Forelimb muscle (tissue), 1 donor: ENCODE measurements around the gene TUBB4B. TPM values are rescaled to one million over a fixed set of nuclear protein-coding genes. Genes with fewer than 3 reads are reported as not detected.
A peak's percentile ranks its signal among the peaks of the same experiment; 100 is the strongest.

ENCODE experiments used
- DNase-seq: peaks from one replicate; pipeline ENCODE4 v3.0.0-alpha.2; 2013; ENCODE audit warnings: low read depth
- polyA plus RNA-seq: library from polyadenylated mRNA; unstranded; fragments of 120-200 nt; gene quantifications from one replicate; pipeline ENCODE4 v1.2.1, GENCODE V29; 2013; ENCODE audit not compliant: insufficient read length

TUBB4B gene
- polyA plus RNA-seq, result 146 TPM

DNA sequence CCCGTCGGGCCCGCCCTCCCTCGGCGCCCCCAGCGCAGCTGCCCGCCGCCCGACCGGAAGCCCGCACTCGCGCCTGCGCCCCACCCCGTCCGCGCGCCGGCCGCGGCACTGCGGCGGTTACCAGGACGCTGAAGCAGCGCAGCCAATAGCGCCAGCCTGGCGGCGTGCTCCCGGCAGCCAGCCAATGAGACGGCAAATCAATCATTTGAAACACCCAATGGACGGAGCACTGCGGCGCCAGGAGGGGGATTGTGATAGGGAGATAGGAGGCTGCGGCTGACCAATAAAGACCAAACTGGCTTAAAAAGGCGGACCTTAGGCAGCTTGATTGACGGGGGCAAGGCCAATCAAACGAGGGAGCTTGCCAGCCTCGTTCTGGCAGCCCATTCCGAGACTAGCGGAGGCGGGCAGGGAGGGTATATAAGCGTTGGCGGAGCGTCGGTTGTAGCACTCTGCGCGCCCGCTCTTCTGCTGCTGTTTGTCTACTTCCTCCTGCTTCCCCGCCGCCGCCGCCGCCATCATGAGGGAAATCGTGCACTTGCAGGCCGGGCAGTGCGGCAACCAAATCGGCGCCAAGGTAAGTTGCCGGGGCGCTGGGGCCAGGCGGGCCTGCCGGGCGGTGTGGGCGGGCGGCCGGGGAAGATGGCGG, at the start of gene TUBB4B:
Gene TUBB4B, plus strand, starts transcription at position 447 of the 649 bp plus-strand sequence. Its CDS starts 74 bp downstream, at position 521.
- peak; percentile 99 for DNase-seq

DNA sequence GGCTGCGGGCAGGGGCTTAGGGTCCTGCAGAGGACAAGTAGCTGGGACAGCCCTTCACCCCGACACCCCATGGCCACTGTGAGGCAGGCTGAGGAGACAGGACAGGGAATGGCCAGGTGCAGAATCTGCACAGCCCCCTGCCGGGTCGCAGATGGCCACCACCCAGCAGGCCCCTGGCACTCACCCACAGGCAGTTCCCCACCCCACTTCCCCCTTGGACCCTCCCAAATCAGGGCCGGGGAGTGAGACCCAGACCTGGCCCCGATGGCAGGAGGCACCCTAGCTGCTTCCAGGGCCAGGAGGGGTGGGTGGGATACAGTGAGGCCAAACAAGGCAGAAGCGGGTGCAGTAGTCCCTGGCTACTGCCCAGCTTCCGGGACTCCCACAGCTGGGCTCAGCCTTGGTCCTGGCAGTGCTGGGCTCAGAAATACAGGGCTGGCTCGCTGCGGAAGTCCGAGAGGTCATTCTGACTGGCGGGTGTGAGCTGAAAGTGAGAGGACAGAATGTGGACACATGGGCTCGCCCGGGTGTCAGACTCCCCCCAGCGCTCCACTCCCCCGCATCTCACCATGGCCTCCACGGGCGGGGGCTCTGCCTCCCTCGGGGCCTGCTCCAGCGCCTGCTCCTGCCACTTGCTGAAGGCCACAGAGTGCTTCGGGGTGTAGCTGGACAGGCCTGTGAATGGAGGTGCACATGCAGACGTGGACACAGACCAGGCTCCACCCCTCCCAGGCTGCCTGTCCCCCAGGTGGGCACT, 49.2 kb upstream of the TUBB4B start:
- DNase-seq, result no peak

DNA sequence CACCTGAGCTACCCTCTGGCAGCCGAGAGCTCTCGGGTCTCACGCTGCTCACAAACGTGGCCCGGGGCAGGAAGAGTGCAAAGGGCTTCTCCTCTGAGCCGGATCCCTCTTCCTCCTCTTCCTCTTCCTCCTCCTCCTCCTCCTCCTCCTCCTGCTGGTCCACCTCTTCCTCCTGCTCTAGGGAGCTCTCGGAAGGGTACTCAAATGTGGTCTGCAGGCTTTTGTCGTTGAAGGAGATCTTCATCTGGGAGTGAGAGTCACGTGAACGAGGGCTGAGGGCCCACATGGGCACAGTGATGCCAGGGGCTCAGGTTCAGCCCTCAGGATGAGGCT, 48.7 kb upstream of the TUBB4B start:
- DNase-seq, result no peak

DNA sequence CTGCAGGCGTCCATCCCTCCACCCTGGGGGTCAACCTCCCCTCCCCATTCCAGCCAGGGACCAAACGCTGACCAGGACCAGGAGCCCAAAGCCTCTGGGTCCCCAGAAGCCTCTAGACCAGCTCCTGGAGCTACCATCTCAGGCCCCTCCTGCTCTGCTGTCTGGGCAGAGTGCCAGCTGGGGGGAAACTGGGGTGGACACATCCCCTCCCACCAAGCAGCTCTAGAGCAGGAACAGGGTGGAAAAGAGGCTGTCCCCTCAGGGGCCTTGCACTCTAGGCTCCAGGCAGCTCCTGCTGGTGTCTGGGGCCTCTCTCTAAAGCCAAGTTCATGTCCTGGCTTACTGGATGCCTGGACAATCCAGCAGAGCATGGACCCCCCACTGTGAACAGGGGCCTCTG, 48.2 kb upstream of the TUBB4B start:
- no peak for DNase-seq

DNA sequence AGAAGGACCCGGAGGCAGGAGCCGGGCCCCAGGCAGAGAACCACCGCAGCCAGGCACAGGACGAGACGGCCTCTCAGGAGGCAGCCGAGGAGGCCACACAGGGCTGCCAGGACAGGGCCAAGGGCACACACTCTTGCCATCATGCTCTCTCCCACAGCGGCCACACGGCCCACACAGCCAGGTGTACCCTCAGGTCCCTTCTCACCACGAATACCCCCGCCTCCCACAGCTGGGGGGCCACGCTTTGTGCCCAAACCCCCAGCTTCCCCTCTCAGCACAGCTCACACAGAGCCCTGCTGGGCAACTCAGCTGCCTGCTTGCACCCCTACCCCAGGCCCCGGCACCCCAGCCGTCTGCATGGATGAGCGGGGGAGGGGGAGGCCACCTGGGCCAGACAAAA, 47.3 kb upstream of the TUBB4B start:
- no peak for DNase-seq

DNA sequence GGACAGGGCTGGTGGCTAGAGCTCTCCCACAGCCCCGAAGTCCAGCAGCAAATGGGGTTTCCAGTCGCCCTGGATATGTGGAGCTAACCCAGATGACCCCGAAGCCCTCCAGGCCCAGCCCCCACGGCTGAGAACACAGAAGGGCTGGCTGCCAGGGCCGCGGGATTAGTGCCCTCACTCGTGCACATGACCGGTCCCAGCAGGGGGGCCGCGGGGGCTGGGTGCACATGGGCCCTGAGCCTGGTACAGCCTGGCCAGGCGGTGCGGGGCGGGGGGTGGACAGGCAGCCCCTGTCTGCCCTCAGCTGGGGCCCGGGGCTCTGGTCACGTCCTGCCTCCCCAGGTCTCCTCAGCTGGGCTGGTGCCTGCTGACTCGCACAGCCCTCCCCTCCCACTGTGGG, 46.7 kb upstream of the TUBB4B start:
- no peak for DNase-seq

DNA sequence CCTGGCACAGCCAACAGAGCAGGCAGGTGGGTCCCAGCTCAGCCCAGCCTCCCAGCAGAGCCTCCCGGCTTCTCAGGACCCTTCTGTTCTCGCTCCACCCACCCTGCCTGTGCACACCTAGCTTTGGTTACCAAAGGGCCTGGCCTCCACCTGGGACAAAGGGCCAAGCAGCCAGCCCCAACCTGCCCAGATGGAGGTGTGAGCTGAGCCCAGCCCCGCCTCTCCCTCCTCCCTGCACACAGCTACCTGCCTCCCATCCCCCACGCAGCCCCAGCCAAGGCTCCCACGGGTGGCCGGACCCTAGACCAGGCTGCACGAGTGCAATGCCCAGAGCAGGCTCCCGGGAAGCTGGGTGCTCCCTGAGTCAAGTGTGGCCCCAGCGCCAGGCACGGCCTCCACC, 46.2 kb upstream of the TUBB4B start:
- no peak for DNase-seq

DNA sequence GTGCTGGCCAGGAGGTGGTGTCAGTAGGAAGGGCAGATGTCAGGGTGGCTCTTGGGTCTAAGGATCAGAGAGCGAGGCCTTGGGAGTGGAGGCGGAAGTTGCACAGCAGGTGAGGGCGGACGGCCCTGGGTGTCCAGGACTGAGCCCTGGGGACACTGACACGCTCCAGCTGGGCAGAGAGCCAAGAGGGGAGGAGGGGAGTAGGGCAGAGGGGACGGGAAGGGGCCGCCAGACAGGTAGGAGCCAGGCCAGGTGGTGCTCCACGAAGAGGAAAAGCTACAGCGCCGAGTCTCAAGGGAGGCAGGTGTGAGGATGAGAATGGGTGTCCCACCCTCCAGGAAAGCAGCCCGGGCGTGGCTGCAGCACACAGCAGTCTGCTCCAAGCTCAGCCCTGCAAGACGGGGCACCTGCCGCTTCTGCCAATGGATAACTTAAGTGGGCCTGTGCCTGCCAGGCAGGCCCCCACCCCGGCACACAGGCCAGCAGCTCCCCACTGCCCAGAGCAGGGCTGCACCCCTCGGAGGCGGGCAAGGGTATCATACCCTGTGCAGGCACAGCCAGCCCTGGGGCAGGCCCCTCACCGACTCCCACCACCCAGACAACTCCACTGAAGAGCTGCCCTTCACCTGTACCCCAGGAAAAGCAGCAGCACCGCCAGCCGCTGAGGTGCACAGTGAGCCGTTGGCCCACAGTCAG, 45.4 kb upstream of the TUBB4B start:
- no peak for DNase-seq

DNA sequence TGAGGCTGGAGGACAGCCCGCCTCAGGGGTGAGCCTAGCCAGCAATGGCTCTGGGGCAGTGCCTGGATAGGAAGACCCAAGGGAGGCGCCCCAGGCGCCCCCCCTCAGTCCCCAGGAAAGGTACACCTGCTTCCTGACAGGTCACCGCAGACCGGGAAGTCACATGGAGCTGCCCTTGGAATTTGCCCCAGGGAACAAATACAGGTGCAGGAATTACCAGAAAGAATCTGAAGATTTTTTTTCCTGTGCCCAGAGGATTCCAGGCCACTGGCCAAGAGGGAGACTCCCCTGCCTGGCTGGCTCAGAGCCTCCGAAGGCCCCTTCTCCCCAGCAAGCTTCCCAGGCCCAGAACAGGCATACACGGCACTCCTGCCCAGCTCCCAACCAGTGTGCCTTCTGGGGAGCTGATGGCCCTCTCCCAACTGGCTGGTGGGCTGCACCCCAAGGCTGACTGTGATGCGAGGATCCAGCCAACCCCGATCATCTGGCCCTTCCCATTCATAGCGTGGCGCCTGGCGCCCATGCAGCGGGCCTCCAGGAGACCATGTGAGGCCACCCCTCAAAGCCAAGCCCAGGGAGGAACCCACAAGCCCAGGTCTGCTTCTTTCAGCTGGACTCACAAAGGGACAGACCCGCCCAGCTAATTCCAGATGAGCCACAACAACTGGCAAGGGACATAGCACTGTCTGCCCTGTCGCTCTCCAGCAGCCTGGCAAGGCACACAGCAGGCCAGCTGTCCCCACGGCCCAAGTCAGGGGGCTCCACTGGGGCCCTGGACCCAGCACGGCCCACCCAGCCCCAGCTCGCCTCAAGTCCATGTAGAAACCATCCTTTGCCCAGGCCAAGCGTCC, 42.8 kb upstream of the TUBB4B start:
- DNase-seq, result no peak

DNA sequence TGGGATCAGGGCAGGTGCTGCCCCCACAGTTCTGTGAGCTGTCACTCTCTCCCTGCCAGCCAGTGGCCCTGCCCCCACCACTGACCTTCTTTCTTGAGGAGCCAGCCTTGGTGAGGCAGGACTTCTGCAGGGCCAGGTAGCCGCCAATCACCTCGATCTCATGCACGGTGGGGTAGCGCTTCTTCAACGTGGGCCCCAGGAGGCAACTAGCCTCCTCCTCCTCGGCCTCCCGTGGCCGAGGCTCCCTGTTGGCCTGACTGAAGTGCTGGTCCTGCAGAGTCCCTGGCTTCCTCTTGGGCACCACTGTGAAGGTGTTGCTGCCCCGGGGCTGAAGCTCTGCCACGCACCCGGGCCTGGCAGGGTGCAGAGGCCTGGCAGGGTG, 42.2 kb upstream of the TUBB4B start:
- no peak for DNase-seq

DNA sequence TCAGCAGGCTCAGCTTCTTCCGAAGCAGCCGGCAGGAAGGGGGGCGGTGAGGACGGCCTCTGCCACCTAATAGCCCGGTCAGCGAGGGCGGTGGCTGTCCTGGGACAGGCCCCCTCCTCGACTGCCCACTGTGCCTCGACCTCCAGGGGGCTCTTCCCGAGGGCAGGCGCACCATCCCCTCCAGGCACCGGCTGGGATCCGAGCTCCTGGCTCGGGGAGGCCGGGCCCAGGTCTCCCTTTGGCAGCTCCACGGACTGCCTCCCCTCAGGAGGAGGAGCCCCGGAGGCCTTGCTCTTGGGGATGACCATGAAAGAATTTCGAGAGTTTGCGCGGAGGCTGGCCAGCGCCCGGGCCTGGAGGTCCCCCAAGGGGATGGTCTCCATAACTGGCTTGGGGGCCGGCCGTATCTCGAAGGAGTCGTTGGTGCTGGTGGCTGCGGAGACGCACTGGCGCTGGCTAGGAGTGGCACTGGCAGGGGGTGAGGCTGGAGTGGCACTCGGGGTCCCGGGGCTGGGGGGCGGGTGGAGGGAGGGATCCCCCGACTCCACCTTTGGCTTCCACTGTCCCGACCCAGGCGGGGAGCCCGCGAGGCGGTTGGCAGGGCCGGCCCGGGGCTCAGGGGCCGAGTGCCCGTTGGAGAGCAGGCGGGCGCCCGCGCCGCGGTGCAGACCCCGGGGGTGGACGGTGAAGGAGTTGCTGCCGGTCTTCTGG, 41.5 kb upstream of the TUBB4B start:
- no peak for DNase-seq

DNA sequence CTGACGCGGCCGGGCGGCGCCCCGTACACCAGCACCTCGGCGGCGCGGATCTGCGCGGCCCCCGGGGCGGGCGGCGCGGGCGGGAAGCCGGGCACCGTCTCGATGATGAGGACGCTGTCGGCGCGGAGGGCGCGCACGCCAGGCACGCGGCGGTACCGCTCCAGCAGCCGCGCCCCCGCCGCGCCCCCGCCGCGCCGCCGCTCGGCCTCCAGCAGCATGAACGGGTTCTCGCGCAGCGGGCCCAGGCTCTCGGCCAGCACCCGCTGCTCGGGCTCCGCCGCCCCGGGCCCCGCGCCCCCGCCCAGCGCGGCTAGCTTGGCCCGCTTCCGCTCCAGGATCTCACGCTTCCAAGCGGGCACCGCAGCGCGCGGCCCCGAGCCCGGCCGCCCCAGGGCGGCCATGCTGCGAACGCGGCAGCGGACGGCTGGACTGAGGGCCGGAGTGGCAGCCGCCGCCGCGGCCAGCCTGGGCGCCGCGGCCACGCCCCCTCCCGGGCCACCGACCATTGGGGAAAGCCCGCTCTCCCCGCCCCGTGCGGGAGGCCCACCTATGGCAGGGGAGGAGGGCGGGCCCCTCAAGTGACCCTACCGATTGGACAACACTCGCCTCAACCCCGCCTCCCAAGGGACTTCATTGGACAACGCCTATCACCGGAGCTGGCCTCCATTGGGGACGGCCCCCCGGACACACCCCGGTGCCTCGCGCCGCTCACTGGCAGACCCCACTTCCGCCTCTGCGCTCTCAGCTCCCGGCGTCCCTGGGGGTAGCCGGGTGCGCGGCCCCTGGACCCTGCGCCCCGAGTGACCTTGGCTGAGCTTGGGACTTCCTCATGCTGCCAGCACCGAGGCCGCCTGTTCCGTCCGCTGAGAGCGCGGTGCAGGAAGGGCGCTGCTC, 40.5 kb upstream of the TUBB4B start, which contains the start of gene TPRN:
Gene TPRN, minus strand, starts transcription at position 431 of the 894 bp plus-strand sequence. Its CDS starts 30 bp downstream, at position 401.
- peak; percentile 89 for DNase-seq

DNA sequence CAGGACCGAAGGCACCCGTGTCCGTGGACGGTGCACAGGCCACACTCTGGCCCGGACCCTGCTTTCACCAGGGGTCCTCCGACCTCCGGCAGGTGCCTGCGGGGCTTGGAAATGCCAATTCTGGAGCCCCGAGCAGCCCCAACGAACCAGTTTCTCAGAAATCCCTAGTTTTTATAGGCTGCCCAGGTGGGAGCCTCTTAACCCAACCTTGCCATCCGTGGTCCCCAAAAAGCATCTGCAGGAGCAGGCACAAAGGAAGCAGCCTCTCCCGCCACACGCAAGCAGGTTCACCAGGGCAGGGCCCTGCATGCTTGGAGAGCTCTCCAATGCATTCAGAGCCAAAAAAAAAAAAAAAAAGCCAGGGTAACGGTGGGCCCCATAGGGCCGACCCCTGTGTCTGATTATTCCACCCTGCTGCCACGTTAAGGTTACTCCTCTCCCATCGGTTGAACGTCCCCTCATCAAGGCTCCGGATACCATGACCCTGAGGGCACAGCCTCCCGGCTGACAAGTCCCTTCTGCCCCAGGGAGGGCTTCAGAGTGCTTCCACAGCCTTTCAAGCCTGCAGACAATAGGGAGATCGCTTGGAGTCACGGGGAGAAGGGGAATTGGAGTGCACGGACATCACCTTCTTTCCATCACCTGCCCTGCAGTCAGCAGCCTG, 39.8 kb upstream of the TUBB4B start:
- DNase-seq, result no peak

DNA sequence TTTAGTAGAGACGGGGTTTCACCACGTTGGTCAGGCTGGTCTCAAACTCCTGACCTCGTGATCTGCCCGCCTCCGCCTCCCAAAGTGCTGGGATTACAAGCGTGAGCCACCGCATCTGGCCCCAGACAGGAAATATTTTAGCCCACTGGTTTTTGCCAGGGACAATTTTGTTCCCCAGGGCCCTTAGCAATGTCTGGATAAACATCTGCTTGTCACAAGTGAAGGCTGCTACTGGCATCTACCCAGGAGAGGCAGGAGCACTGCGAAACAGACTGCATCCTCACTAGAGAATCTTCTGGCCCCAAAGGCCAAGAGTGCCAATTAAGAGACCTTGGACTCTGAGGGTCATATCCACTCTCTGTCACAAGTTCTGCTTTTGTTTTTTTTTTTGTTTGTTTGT, 38.1 kb upstream of the TUBB4B start:
- no peak for DNase-seq

DNA sequence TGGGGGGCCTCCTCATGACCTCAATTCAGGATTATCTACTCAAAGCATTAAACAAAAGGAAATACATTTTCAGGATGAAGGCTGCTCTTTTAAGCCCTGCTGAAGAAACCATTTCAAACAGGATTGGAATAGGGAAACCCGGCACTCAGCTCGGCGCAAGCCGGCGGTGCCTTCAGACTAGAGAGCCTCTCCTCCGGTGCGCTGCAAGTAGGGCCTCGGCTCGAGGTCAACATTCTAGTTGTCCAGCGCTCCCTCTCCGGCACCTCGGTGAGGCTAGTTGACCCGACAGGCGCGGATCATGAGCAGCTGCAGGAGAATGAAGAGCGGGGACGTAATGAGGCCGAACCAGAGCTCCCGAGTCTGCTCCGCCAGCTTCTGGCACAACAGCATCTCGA, 36.4 kb upstream of the TUBB4B start:
- no peak for DNase-seq

DNA sequence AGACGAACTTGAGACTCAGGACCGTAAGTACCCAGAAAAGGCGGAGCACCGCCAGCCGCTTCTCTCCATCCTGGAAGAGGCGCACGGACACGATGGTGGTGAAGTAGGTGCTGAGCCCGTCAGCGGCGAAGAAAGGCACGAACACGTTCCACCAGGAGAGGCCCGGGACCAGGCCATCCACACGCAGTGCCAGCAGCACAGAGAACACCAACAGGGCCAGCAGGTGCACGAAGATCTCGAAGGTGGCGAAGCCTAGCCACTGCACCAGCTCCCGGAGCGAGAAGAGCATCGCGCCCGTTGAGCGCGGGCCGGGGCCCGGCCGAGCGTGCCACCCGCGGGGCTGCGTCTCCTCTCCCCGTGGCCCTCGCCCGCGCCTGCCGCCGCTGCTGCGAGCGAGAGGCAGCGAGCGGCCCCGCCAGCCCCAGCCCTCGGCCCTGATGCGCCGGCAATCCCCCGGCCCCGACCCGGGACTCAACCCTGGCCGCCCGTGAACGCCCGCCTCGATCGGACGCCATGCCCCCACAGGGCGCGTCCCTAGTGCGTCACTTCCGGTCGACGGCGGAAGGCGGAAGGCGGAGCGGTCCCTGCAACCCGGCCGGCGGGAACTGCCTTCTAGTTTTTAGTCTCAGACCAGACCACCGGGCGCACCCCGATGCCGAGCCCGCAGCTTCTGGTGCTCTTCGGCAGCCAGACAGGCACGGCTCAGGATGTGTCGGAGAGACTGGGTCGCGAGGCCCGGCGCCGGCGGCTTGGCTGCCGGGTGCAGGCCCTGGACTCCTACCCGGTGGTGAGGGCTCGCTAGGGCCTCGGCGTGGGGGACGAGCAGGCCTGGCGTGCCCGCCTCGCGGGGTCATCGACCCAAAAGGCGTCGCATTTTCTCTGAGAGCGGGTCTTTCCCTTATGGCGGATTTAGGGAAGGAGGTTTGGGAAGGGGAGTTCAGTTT, 35.7 kb upstream of the TUBB4B start, which contains the start of the genes NDOR1 and TMEM203:
Gene NDOR1, plus strand, starts transcription at position 575 of the 944 bp plus-strand sequence. Its CDS starts 78 bp downstream, at position 653.
Gene TMEM203, minus strand, starts transcription at position 523 of the 944 bp plus-strand sequence. Its CDS starts 234 bp downstream, at position 289.
- peak; percentile 56 for DNase-seq

DNA sequence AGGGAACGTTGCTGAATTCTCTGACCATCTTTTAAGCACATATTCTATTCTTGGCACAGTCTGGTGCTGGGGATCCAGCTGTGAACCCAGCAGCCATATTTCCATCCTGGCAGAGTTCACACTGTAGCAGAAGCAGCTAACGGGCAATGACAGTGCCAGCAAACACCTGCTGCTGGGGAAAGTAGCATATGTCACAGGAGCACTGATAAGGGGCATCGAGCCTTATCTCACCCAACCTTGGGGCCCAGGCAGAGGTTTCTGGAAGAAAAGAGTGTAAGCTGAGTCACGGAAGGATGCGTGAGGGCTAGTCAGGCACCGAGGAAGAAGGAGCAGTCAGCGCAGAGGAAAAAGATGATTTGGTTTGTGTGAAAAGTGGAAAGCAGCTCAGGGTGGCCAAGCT, 34.5 kb upstream of the TUBB4B start:
- DNase-seq, result no peak

DNA sequence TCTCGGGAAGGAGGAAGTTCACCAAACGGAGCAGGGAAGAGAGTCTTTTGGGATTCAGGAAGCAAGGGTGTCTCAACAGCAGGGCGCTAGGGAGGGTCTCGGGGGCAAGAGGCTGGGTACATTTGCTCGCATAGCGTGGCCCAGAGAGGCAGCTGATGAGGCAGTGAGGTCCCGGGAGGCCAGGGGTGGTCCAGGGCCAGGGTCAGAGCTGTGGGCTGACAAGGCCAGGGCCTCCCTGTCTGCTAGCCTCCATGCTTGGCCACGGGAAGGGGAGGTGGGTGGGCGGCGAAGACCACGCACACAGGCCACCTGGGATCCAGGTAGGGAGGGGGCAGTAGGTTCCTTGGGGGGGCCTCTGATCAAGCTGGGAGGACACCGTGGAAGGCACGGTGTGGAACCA, 29.6 kb upstream of the TUBB4B start:
- DNase-seq, result no peak
